Breast epithelium (tissue), 4 donors: ENCODE results near the gene TRMT11. TPM values are rescaled to one million over a fixed set of nuclear protein-coding genes. Genes with fewer than 3 reads are reported as not detected.
A peak's percentile ranks its signal among the peaks of the same experiment; 100 is the strongest.

Experiments used
- DNase-seq, 2 donors: peaks; one replicate each; pipeline ENCODE4 v3.0.0-alpha.2; 2019; ENCODE audit warnings: low spot score in 2 of 2
- H3K27ac ChIP-seq, 2 donors: fragments of 200-600 bp; sonication (generic) in 1 of 2; one replicate each; pipeline ENCODE4 v1.5.1; 2016 to 2019; ENCODE audit warnings: mild to moderate bottlenecking in 1 of 2
- H3K27me3 ChIP-seq, 2 donors: fragments of 200-600 bp; sonication (generic) in 1 of 2; one replicate each; pipeline versions ENCODE4 v1.5.1 to v1.6.0; 2017 to 2019; ENCODE audit warnings: control low read depth in 1 of 2, mild to moderate bottlenecking in 1 of 2
- H3K36me3 ChIP-seq: fragments of 200-600 bp; one replicate; pipeline ENCODE4 v1.5.1; 2019
- H3K4me1 ChIP-seq, 2 donors: fragments of 200-600 bp; sonication (generic); one replicate each; pipeline ENCODE4 v1.5.1; 2016 to 2019; ENCODE audit warnings: control low read depth in 1 of 2
- H3K4me3 ChIP-seq, 3 donors: fragments of 200-600 bp; sonication (generic); 1 replicate in 2 of 3; 2 replicates in 1 of 3; pipeline ENCODE4 v1.5.1; 2016 to 2019; ENCODE audit warnings: mild to moderate bottlenecking in 3 of 3, moderate library complexity in 2 of 3
- H3K9me3 ChIP-seq, 2 donors: fragments of 200-600 bp; sonication (generic) in 1 of 2; one replicate each; pipeline ENCODE4 v1.5.1; 2016 to 2019; ENCODE audit warnings: control low read depth in 1 of 2
- POLR2A ChIP-seq: fragments of 450-650 bp; IDR thresholded peaks from one replicate; pipeline ENCODE4 v1.6.1; 2016; ENCODE audit warnings: antibody characterized with exemption, mild to moderate bottlenecking, moderate library complexity
- POLR2AphosphoS5 ChIP-seq, 3 donors: sonication (generic); formaldehyde crosslinking; IDR thresholded peaks; one replicate each; pipeline ENCODE4 v1.6.1; 2017; ENCODE audit warnings: antibody characterized with exemption in 3 of 3
- intact Hi-C: fragments of 100-400 bp; cut with DNase I; formaldehyde crosslinking; loops from one replicate; pipeline ENCODE4 v1.15.1; 2023; ENCODE audit warnings: low total_unique reads
- total RNA-seq, 3 donors: library from RNA; depleted of rRNA; stranded (reverse); fragments of >200 nt; gene quantifications; one replicate each; pipeline ENCODE4 v1.1.0, GENCODE V29; 2016
- TF ChIP-seq, protein P1 (sequence below), 3 donors: fragments of 450-650 bp; IDR thresholded peaks; one replicate each; pipeline ENCODE4 v1.5.1; 2016 to 2017; ENCODE audit warnings: antibody characterized with exemption in 3 of 3, mild to moderate bottlenecking in 3 of 3, moderate library complexity in 3 of 3

The TRMT11 gene
- total RNA-seq, 3 donors from 2014 or later: 17.3 to 48.3 (median 39.7) TPM

DNA sequence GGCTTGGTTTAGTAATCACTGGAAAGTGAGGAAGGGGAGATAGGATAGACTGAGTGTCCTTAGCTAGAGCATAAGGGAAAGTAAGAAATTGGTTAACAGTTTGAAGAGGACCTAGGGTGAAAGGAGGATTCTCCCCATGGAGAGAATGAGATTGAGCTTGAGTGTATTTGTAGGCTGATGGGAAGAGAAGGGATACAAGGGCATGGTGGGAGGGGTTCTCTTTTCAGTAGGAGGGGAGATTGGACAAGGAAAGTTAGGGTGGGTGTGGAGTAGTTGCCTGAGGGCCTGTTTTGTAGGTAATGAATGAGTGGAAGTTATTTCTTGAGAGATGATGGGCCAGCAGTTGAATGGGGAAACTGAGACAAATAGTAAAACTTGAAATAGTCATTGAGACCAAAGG is 1.9 kb downstream of the TRMT11 start:
- no peak for TF ChIP-seq POLR2A
- TF ChIP-seq, protein P1, sequence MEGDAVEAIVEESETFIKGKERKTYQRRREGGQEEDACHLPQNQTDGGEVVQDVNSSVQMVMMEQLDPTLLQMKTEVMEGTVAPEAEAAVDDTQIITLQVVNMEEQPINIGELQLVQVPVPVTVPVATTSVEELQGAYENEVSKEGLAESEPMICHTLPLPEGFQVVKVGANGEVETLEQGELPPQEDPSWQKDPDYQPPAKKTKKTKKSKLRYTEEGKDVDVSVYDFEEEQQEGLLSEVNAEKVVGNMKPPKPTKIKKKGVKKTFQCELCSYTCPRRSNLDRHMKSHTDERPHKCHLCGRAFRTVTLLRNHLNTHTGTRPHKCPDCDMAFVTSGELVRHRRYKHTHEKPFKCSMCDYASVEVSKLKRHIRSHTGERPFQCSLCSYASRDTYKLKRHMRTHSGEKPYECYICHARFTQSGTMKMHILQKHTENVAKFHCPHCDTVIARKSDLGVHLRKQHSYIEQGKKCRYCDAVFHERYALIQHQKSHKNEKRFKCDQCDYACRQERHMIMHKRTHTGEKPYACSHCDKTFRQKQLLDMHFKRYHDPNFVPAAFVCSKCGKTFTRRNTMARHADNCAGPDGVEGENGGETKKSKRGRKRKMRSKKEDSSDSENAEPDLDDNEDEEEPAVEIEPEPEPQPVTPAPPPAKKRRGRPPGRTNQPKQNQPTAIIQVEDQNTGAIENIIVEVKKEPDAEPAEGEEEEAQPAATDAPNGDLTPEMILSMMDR (IDR thresholded peaks at IDR 0.05): no peak
- TF ChIP-seq POLR2AphosphoS5 (IDR thresholded peaks at IDR 0.05): no peak
- intact Hi-C loops: no loop called here

DNA sequence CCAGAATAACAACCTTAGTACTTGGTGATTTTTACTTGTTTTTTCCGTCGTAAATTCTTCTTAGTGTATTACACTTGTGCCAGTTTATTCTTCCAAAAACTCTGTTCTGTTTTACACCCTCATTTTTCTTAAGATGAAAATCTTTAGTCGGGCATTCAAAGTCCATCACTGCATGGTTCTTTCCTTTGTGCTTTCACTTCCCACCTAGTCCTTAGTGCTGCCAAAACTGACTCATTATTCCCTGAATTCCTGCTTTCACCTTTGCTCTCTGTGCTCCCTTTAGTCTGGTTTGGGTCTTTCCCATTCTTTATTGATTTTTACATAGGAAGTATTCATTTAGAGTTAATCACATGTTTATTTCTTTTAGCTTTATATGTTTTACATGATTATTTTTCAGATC is 3.3 kb downstream of the TRMT11 start:
- H3K4me3 ChIP-seq: no peak overlapping the region
- H3K27me3 ChIP-seq: no peaks in the 10 kb centered on the region
- no peak for TF ChIP-seq POLR2A
- no peak for TF ChIP-seq POLR2AphosphoS5 (IDR thresholded peaks at IDR 0.05)
- TF ChIP-seq, protein P1 (IDR thresholded peaks at IDR 0.05): no peak
- peak overlapping the region; percentile 44 to 62 for H3K27ac ChIP-seq
- H3K4me1 ChIP-seq: peaks cover 0 to 7% of the 10 kb centered on the region in 2 donors
- intact Hi-C loops: no loop called here
- H3K9me3 ChIP-seq: no peaks in the 10 kb centered on the region
- DNase-seq: no peak
- no peaks in the 10 kb centered on the region for H3K36me3 ChIP-seq

More for the DNA sequence above, 1.9 kb downstream of the TRMT11 start:
- Histone ChIP-seq H3K36me3 (no peaks in the 10 kb centered on the region), H3K4me1 (peaks cover 0 to 7% of the 10 kb centered on the region in 2 donors), H3K9me3 (no peaks in the 10 kb centered on the region), H3K27ac (no peak overlapping the region), H3K27me3 (no peaks in the 10 kb centered on the region), H3K4me3 (no peak overlapping the region)
- DNase-seq: no peak

DNA sequence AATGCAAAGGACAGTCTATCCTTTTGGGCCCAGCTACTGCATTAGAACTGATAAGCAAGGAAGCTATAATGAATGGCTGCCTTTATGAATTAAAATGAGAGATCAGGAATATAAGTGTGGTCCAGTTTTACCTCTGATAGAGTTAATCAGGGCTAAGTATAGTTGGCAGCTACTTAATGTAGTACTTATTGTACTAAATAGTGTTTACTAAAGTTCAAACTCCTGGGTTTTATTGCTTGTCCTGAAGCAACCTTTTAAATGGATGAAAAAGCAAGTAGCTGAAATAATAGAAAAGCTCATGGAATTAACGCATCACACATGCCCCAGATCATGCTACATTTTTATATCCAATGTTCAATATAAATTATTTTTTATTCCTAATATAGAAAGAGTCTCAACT is 5.3 kb downstream of the TRMT11 start:
- no peaks in the 10 kb centered on the region for H3K27me3 ChIP-seq
- H3K27ac ChIP-seq: no peak overlapping the region
- intact Hi-C loops: no loop called here
- DNase-seq: no peak
- H3K4me1 ChIP-seq: no peaks in the 10 kb centered on the region
- no peak overlapping the region for H3K4me3 ChIP-seq
- TF ChIP-seq, protein P1 (IDR thresholded peaks at IDR 0.05): no peak
- TF ChIP-seq POLR2AphosphoS5 (IDR thresholded peaks at IDR 0.05) (no peak), POLR2A (no peak)
- H3K9me3 ChIP-seq: no peaks in the 10 kb centered on the region
- H3K36me3 ChIP-seq: no peaks in the 10 kb centered on the region

DNA sequence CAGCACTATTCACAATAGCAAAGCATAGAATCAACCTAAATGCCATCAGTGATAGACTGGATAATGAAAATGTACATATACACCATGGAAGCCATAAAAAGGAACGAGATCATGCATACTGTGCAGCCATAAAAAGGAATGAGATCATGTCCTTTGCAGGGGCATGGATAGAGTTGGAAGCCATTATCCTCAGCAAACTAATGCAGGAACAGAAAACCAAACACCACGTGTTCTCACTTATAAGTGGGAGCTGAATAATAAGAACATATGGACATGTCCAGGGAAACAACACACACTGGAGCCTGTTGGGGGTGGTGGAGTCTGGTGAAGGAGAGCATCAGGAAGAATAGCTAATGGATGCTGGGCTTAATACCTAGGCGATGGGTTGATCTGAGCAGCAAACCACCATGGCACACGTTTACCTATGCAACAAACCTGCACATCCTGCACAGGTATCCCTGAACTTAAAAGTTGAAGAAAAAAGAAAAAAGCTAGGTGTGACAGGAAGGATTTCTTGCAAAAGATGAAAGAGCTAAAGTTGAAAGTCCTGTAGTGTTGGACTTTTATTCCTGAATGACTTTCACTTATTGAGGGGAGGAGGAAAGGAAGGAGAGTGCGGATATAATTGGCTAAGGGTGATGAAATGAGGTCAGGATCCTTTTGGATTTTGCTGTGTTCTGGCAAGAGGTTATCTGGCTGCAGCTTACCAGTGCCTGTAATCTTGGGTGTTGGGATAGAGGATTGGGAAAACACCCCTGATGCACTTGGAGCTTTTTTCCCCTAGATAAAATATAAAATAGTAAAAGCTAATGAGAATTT is 8.5 kb downstream of the TRMT11 start:
- DNase-seq: no peak
- Histone ChIP-seq H3K27me3 (no peaks in the 10 kb centered on the region), H3K9me3 (no peaks in the 10 kb centered on the region), H3K36me3 (no peaks in the 10 kb centered on the region), H3K4me1 (no peaks in the 10 kb centered on the region), H3K4me3 (no peak overlapping the region), H3K27ac (no peak overlapping the region)
- intact Hi-C loops: no loop called here
- TF ChIP-seq POLR2A (no peak), POLR2AphosphoS5 (IDR thresholded peaks at IDR 0.05) (no peak)
- TF ChIP-seq, protein P1 (IDR thresholded peaks at IDR 0.05): no peak

DNA sequence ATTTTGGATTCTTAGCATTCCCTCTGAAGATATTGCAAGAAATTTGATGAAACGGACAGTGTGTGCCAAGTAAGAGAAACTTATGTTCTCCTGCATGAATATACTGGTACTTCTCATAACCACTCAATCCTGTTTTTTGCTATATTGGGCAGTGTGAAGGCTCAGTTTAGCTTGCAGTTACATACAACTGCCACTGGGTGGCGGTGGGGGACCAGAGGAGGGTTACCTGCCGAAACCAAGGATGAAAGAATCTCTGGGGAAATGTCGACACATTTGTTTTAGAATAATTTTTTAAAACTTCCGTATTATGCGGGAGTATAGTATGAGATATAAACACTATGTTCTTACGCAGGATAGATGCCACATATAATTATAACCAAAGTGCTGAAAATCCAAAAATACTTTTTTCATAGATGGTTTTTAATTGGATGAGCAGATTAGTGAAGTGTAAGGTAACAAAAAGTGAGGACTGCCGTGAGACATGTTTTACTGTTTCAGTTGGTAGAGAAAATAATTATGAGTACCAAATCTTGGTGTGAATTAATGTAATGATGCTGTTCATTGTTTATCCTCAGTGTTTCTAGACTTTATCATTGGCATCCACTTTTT is 9.7 kb downstream of the TRMT11 start:
- TF ChIP-seq POLR2A (no peak), POLR2AphosphoS5 (IDR thresholded peaks at IDR 0.05) (no peak)
- TF ChIP-seq, protein P1 (IDR thresholded peaks at IDR 0.05): peak; percentile 81 to 90 (median 86)
- Histone ChIP-seq H3K27ac (no peak overlapping the region), H3K9me3 (no peaks in the 10 kb centered on the region), H3K27me3 (no peaks in the 10 kb centered on the region), H3K4me1 (no peaks in the 10 kb centered on the region), H3K4me3 (peak overlapping the region in 2 of 3 donors; percentile 15 to 17), H3K36me3 (no peaks in the 10 kb centered on the region)
- DNase-seq: peak in 1 of 2 donors; percentile 61
- intact Hi-C loops: no loop called here
